ENCODE data around the gene MFAP4. TPM values are rescaled to one million over a fixed set of nuclear protein-coding genes. Genes with fewer than 3 reads are reported as not detected.

The MFAP4 gene
- total RNA-seq, 4 donors from 2014 or later: 11.1 to 65.7 (median 30.6) TPM

DNA sequence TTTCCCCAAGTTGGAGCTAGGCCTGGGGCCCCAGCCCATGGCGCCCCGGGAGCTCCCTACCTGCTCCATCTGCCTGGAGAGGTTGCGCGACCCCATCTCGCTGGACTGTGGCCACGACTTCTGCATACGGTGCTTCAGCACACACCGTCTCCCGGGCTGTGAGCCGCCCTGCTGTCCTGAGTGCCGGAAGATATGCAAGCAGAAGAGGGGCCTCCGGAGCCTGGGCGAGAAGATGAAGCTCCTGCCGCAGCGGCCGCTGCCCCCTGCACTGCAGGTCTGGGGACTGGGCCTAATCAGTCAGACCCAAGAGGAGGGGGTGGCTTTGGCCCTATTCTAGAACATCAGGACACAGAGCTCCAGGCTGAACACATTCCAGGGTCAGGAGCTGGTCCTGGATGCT lies 25.5 kb upstream of the MFAP4 start:
- intact Hi-C loops (cut with DNase I; ENCODE audit: low total_unique reads): no loop called here
- DNase-seq (ENCODE audit: low spot score in 2 of 2): no peak
- H3K4me3 ChIP-seq (ENCODE audit: low read depth, poor library complexity, severe bottlenecking): no peak overlapping the region
- WGBS, 2 donors: 93 to 95% methylated on average over 16 of the region's 16 CpGs
- TF ChIP-seq, protein P1, sequence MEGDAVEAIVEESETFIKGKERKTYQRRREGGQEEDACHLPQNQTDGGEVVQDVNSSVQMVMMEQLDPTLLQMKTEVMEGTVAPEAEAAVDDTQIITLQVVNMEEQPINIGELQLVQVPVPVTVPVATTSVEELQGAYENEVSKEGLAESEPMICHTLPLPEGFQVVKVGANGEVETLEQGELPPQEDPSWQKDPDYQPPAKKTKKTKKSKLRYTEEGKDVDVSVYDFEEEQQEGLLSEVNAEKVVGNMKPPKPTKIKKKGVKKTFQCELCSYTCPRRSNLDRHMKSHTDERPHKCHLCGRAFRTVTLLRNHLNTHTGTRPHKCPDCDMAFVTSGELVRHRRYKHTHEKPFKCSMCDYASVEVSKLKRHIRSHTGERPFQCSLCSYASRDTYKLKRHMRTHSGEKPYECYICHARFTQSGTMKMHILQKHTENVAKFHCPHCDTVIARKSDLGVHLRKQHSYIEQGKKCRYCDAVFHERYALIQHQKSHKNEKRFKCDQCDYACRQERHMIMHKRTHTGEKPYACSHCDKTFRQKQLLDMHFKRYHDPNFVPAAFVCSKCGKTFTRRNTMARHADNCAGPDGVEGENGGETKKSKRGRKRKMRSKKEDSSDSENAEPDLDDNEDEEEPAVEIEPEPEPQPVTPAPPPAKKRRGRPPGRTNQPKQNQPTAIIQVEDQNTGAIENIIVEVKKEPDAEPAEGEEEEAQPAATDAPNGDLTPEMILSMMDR (IDR thresholded peaks at IDR 0.05): no peak
- TF ChIP-seq POLR2A (IDR thresholded peaks at IDR 0.05): no peak

DNA sequence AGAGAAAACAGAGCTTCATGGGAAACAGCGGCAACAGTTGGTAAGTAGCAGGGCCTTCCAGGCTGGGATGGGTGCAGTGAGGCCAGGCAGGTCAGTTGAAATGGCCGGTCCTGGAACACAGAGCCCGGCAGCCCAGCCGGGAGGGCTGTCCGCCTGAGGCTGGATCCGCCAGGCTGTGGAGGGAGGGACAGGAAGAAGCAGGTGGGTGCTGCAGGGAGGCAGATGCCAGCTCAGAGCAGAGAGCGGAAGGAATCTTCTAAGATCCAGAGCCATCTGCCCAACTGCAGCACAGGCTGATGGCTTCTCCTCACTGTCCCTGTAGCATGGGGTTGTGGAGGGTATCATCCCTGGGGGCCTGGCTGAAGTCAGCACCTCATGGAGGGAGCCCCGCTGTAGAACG lies 24.6 kb upstream of the MFAP4 start:
- peak in 1 of 2 donors; percentile 82 for DNase-seq (ENCODE audit: low spot score in 2 of 2)
- WGBS, 2 donors: 63% methylated on average over 9 of the region's 9 CpGs
- TF ChIP-seq, protein P1 (IDR thresholded peaks at IDR 0.05): no peak
- no peak for TF ChIP-seq POLR2A (IDR thresholded peaks at IDR 0.05)
- no peak overlapping the region for H3K4me3 ChIP-seq (ENCODE audit: low read depth, poor library complexity, severe bottlenecking)
- intact Hi-C loops (cut with DNase I; ENCODE audit: low total_unique reads): no loop called here

DNA sequence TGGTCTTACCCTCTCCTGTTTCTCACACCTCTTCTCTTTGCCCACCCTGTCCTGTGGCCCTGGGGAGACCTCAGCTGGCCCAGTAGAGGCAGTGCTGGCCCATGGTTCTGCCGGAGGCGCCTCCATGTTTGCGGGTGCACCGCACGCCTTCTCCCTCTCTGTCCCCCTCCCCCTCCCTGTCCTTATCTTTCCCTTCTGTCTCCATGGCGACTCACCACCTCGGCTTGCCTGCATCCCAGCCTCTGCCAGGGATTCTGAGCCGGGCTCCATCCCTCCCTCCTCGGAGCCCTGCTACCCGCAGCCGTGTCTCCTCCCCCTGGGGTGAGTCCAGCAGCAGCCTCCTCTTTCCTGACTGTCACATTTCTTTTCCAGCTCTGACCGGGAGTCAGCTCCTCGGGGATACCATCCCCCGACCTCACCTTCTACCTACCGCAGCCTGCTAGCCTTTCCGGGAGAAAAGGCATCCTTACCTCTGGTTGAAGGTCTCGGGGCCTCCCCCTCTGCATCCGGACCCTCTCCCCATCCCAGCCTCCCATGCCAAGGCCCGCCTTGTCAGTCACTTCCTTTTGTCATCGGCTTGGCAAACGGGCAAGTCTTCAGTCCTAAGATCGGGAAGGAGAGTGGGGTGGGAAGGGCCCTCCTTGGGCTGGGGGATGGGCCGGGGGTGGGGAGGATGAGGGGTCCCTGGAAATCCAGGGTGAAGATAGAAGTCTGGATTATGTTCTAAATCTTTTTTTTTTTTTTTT lies 24.1 kb upstream of the MFAP4 start, which contains the start of gene RNF112:
Gene RNF112, plus strand, starts transcription at position 358 of the 746 bp plus-strand sequence. Its CDS starts 177 bp downstream, at position 535.
- H3K4me3 ChIP-seq (ENCODE audit: low read depth, poor library complexity, severe bottlenecking): no peak within 1 kb of the TSS
- 38 to 43% methylated on average over 23 of the region's 23 CpGs for WGBS, 2 donors
- no peak for TF ChIP-seq POLR2A (IDR thresholded peaks at IDR 0.05)
- TF ChIP-seq, protein P1 (IDR thresholded peaks at IDR 0.05): no peak
- peak in 1 of 2 donors; percentile 85 for DNase-seq (ENCODE audit: low spot score in 2 of 2)
- intact Hi-C loops (cut with DNase I; ENCODE audit: low total_unique reads): no loop called here

DNA sequence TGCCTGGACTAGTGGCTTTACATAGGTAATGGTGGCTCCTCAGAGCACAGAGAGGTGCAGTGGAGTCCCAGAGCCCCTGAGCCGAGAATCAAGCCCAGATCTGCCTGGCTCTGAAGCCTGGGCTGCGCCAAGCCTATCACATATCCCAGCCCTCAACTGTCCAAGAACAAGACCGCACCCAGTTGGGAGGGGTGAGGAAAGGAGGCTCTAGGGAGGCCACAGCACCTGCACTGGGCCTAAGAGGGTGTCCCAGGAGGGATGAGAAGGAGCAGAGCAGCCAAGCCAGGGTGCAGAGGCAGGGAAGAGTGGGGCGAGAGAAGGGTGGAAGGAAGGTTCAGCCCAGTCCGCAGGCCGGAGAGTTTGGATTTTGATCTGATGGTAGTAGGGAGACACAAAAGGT lies 23.1 kb upstream of the MFAP4 start:
- H3K4me3 ChIP-seq (ENCODE audit: low read depth, poor library complexity, severe bottlenecking): no peak overlapping the region
- intact Hi-C loops (cut with DNase I; ENCODE audit: low total_unique reads): no loop called here
- TF ChIP-seq, protein P1 (IDR thresholded peaks at IDR 0.05): no peak
- no peak for TF ChIP-seq POLR2A (IDR thresholded peaks at IDR 0.05)
- WGBS, 2 donors: 80 to 87% methylated on average over 6 of the region's 6 CpGs
- peak in 1 of 2 donors; percentile 70 for DNase-seq (ENCODE audit: low spot score in 2 of 2)

DNA sequence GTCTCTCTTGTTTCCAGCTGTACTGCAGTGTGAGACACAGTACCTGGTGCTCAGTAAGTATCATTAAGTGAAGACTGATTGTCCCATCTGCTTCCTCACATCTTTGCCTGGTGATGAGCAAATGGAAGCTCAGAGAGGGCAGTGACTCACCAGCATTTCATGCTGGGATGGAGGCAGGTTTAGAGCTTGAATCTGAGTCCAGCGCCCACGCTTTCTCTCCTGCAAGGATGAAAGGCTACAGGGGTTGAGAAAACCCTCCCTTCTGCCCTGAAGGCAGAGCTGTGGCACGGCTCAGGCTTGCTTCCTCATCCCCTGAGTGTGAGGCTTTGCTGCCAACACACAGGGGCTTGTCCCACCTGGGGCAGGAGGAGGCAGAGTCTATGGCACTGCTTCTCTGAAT lies 22.5 kb upstream of the MFAP4 start:
- 69 to 80% methylated on average over 3 of the region's 3 CpGs for WGBS, 2 donors
- no peak for DNase-seq (ENCODE audit: low spot score in 2 of 2)
- intact Hi-C loops (cut with DNase I; ENCODE audit: low total_unique reads): no loop called here
- no peak overlapping the region for H3K4me3 ChIP-seq (ENCODE audit: low read depth, poor library complexity, severe bottlenecking)
- TF ChIP-seq, protein P1 (IDR thresholded peaks at IDR 0.05): no peak
- no peak for TF ChIP-seq POLR2A (IDR thresholded peaks at IDR 0.05)

Data from lower leg skin (tissue), 4 donors.